ENCODE measurements around the gene ATG3. TPM values are rescaled to one million over a fixed set of nuclear protein-coding genes. Genes with fewer than 3 reads are reported as not detected.
A peak's percentile ranks its signal among the peaks of the same experiment; 100 is the strongest.

ATG3 gene
- total and polyA plus RNA-seq, 2 of the 8 experiments (the other 6 are each of a cell fraction or from before 2014, with no cell fraction given): 27.3 to 55.3 TPM

DNA sequence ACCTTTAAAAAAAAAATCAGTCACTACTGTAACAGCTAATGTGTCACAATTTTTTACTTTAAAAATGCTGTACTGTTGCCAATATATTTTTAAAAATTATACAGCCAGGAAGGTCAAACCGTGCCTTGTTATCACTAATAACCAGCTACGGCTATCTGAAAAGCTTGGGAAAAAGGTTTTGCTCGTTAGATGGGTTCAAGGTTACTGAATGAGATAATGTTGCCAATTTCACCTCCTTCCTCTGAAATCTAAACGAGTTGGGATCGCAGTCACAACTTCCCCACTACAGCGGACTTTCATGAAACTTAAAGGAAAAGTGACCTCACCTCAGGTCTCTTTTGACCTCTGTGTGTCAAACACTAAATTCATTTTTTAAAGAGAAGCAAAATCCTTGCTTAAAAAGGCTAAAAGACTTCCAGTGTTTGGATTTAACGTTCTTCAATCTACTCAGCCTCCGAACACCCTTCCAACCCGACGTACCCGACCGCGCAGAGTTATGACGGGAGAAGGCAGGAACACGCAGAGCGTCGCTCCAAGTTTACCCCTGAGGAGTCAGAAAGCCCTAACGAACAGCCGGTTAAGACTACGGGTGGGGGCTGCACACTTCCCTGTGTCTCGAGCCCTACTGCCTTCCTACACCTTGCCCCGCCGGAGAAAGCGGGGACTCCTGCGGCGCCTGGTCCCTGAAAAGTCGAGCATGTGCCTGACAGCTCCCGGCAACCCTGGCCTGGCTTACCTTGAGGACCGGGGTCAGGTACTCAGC, 860 bp downstream of the ATG3 start:
- Histone ChIP-seq H2BK120ac (replicated peaks; ENCODE audit: low read depth, low read length) (no peak overlapping the region), H3K36me3 (ENCODE audit: control insufficient read depth in 2 of 4, insufficient read depth in 4 of 4, low read length in 3 of 4) (peaks cover 0 to 7% (median under 1%) of the 10 kb centered on the region in 4 experiments; a peak in 3 of 8 replicates), H4K91ac (replicated peaks; ENCODE audit: insufficient read length, low read length) (no peak overlapping the region), H3K79me2 (ENCODE audit: control insufficient read depth in 1 of 2, insufficient read depth in 2 of 2, low read length in 2 of 2) (peaks cover 3 to 47% of the 10 kb centered on the region in 2 experiments; a peak in 3 of 4 replicates), H2BK12ac (ENCODE audit: low read depth, low read length) (0 out of 2 replicates have a peak overlapping the region, but pooled peaks have one; percentile 27), H2BK5ac (ENCODE audit: low read depth, low read length) (0 out of 2 replicates have a peak overlapping the region, but pooled peaks have one; percentile 96), H4K20me1 (replicated peaks in 1 of 2; ENCODE audit: control insufficient read depth in 1 of 2, insufficient read depth in 2 of 2, low read length in 2 of 2) (no peaks in the 10 kb centered on the region), H3K23ac (ENCODE audit: insufficient read length) (no peak overlapping the region), H3K4ac (replicated peaks; ENCODE audit: insufficient read length, low read depth, low read length) (no peak overlapping the region), H4K5ac (ENCODE audit: insufficient read length, low read depth, low read length) (no peak overlapping the region), H3K23me2 (ENCODE audit: low read depth, low read length) (peaks cover 11% of the 10 kb centered on the region), H2BK15ac (ENCODE audit: low read length) (no peak overlapping the region), H3K4me1 (replicated peaks in 1 of 4; ENCODE audit: control insufficient read depth in 3 of 4, insufficient read depth in 4 of 4, low read length in 3 of 4) (no peaks in the 10 kb centered on the region; a peak in 1 of 7 replicates), H3K56ac (replicated peaks; ENCODE audit: insufficient read length, low read depth, low read length) (no peak overlapping the region), H3K9ac (replicated peaks in 1 of 4; ENCODE audit: extremely low read depth in 1 of 4, low read depth in 3 of 4, low read length in 3 of 4) (peak overlapping the region in 3 of 4 experiments; percentile 76 to 87 (median 82); a peak in 6 of 7 replicates), H2AFZ (ENCODE audit: low read length) (peak overlapping the region; percentile 90), H3K27me3 (replicated peaks in 1 of 4; ENCODE audit: control insufficient read depth in 3 of 4, extremely low read depth in 1 of 4, insufficient read depth in 3 of 4, low read length in 3 of 4) (no peaks in the 10 kb centered on the region), H3K4me3 (ENCODE audit: extremely low read depth in 1 of 4, insufficient read depth in 2 of 4, low read depth in 3 of 4, low read length in 4 of 4) (peak overlapping the region; percentile 76 to 97 (median 78)), H3K14ac (ENCODE audit: insufficient read length) (no peak overlapping the region), H2AK5ac (ENCODE audit: low read depth, low read length) (no peak overlapping the region), H3K27ac (ENCODE audit: low read depth, low read length) (peak overlapping the region; percentile 49; the same call in 1 of the 2 replicates), H3K79me1 (ENCODE audit: low read depth, low read length) (no peaks in the 10 kb centered on the region), H2BK20ac (ENCODE audit: low read length) (no peak overlapping the region), H4K8ac (ENCODE audit: extremely low read depth, insufficient read depth, low read length) (peak overlapping the region; percentile 42; the same call in 1 of the 2 replicates), H3K4me2 (ENCODE audit: insufficient read depth in 1 of 2, low read depth in 2 of 2, low read length in 2 of 2) (peak overlapping the region; percentile 64 to 88), H3K18ac (ENCODE audit: extremely low read depth, low read length) (no peak overlapping the region), H3K9me3 (ENCODE audit: insufficient read depth in 2 of 2, low read depth in 1 of 2, low read length in 1 of 2) (no peaks in the 10 kb centered on the region)
- POLR2A ChIA-PET (ENCODE audit: partially characterized antibody): interaction anchor here (0.6 to 1.5 kb wide), 6 partner anchors 9 to 457 kb away, joined by 3 to 6 read pairs (median 3); partner anchors contain the start of gene GTPBP8
- FAIRE-seq (peak; percentile 24), DNase-seq (ENCODE audit: low read depth in 1 of 2, low spot score in 2 of 2) (peak in 1 of 2 experiments; percentile 82)
- WGBS, 2 experiments (ENCODE audit: extremely low coverage in 1 of 2, insufficient coverage in 1 of 2, insufficient read length in 1 of 2, insufficient replicate concordance in 2 of 2, low coverage in 1 of 2, low lambda C conversion rate in 2 of 2, missing lambda C conversion rate in 1 of 2): 2% methylated on average over 29 of the region's 29 CpGs; no CpG with 5 or more reads in 1 of the 2 experiments
- CTCF ChIA-PET (ENCODE audit: partially characterized antibody): interaction anchor here (0.6 to 1.1 kb wide), 2 partner anchors 150 to 267 kb away, joined by 3 read pairs; partner anchors contain the start of gene SLC9C1
- no peak for TF ChIP-seq ZNF274 (IDR thresholded peaks at IDR 0.05; ENCODE audit: borderline replicate concordance, extremely low read depth, low read length)
- peak; percentile 67 for TF ChIP-seq KDM4A (IDR thresholded peaks at IDR 0.05; ENCODE audit: low read depth, low read length, severe bottlenecking)
- no peak for TF ChIP-seq KDM1A (IDR thresholded peaks at IDR 0.05; ENCODE audit: borderline replicate concordance, low read length)
- TF ChIP-seq MAFK (IDR thresholded peaks at IDR 0.05; ENCODE audit: low read depth, low read length): no peak
- no peak for TF ChIP-seq SP1 (IDR thresholded peaks at IDR 0.05; ENCODE audit: low read depth, low read length)
- no peak for TF ChIP-seq YY1 (IDR thresholded peaks at IDR 0.05; ENCODE audit: low read depth, low read length)
- peak; percentile 28 for TF ChIP-seq MAX (IDR thresholded peaks at IDR 0.05)
- TF ChIP-seq RXRA (IDR thresholded peaks at IDR 0.05; ENCODE audit: insufficient read depth, low read depth, low read length): no peak
- TF ChIP-seq EGR1 (IDR thresholded peaks at IDR 0.05; ENCODE audit: borderline replicate concordance, low read depth, low read length): no peak
- peak in 1 of 2 experiments; percentile 71; a peak in 3 of 4 replicates for TF ChIP-seq SIN3A (conservative IDR thresholded peaks at IDR 0.05 in 1 of 2, IDR thresholded peaks at IDR 0.05 in 1 of 2; ENCODE audit: low read depth in 1 of 2, low read length in 2 of 2)
